DOHH2 (cell line): ENCODE data around the gene CD70.

Experiments used
- EZH2phosphoT487 ChIP-seq: fragments of 200-600 bp; sonication (generic); IDR thresholded peaks from 2 replicates; pipeline ENCODE4 v1.6.1; 2017; ENCODE audit warnings: borderline replicate concordance, mild to moderate bottlenecking, antibody characterized with exemption, low read length, moderate library complexity, mixed read lengths
- TF ChIP-seq, protein P1 (sequence below): fragments of 200-600 bp; sonication (generic); IDR thresholded peaks from one replicate; pipeline ENCODE4 v1.5.1; 2014; ENCODE audit warnings: antibody characterized with exemption, mild to moderate bottlenecking, low read depth, low read length; ENCODE audit not compliant: poor library complexity, severe bottlenecking

- TF ChIP-seq, protein P1, sequence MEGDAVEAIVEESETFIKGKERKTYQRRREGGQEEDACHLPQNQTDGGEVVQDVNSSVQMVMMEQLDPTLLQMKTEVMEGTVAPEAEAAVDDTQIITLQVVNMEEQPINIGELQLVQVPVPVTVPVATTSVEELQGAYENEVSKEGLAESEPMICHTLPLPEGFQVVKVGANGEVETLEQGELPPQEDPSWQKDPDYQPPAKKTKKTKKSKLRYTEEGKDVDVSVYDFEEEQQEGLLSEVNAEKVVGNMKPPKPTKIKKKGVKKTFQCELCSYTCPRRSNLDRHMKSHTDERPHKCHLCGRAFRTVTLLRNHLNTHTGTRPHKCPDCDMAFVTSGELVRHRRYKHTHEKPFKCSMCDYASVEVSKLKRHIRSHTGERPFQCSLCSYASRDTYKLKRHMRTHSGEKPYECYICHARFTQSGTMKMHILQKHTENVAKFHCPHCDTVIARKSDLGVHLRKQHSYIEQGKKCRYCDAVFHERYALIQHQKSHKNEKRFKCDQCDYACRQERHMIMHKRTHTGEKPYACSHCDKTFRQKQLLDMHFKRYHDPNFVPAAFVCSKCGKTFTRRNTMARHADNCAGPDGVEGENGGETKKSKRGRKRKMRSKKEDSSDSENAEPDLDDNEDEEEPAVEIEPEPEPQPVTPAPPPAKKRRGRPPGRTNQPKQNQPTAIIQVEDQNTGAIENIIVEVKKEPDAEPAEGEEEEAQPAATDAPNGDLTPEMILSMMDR, result no peak
- TF ChIP-seq EZH2phosphoT487, result no peak
Measured at GRCh38 chr19:6587093-6587820, 3.7 kb downstream of the CD70 start.
